MCF 10A (cell line): Measurements from ENCODE around the gene KSR1. TPM values are rescaled to one million over a fixed set of nuclear protein-coding genes. Genes with fewer than 3 reads are reported as not detected.

Experiments used
- BruUV-seq: library from RNA; stranded (reverse); fragments of 400-500 nt; replicated peaks from 2 replicates; lab custom pipeline; 2021; lab: Mats Ljungman, UMichigan
- CTCF ChIA-PET: fragments of 300-600 bp; sonication (Branson Sonifier 250); formaldehyde crosslinking; extraction: SDS; loops from one replicate; lab custom pipeline; 2021; ENCODE audit warnings: antibody characterized with exemption, inconsistent platforms; lab: Yijun Ruan, JAX
- POLR2A ChIA-PET: fragments of 300-600, 350-650 bp; sonication (Branson Sonifier 250); formaldehyde crosslinking; extraction: SDS; loops from one replicate; lab custom pipeline; 2020; ENCODE audit warnings: antibody characterized with exemption, inconsistent platforms; lab: Yijun Ruan, JAX
- DNase-seq: peaks from one replicate; pipeline ENCODE4 v3.0.0-alpha.2; 2018; ENCODE audit not compliant: unreplicated experiment
- H3K27ac Mint-ChIP-seq: one replicate; pipeline ENCODE4 v1.8.0; 2022; ENCODE audit warnings: mild to moderate bottlenecking, low read depth, mixed read lengths; ENCODE audit not compliant: unreplicated experiment
- H3K27me3 Mint-ChIP-seq: one replicate; pipeline ENCODE4 v1.8.0; 2022; ENCODE audit warnings: mixed read lengths; ENCODE audit not compliant: insufficient read depth, unreplicated experiment
- H3K36me3 Mint-ChIP-seq: one replicate; pipeline ENCODE4 v1.8.0; 2022; ENCODE audit warnings: mild to moderate bottlenecking, moderate library complexity, mixed read lengths; ENCODE audit not compliant: insufficient read depth, unreplicated experiment
- H3K4me1 Mint-ChIP-seq: one replicate; pipeline ENCODE4 v1.8.0; 2022; ENCODE audit warnings: mixed read lengths; ENCODE audit not compliant: insufficient read depth, unreplicated experiment
- H3K4me3 Mint-ChIP-seq: one replicate; pipeline ENCODE4 v1.8.0; 2022; ENCODE audit warnings: mild to moderate bottlenecking, moderate library complexity, mixed read lengths; ENCODE audit not compliant: unreplicated experiment
- H3K9me3 Mint-ChIP-seq: one replicate; pipeline ENCODE4 v1.8.0; 2022; ENCODE audit warnings: mixed read lengths; ENCODE audit not compliant: unreplicated experiment
- intact Hi-C: fragments of 100-400 bp; cut with micrococcal nuclease; formaldehyde crosslinking; loops from 2 replicates; pipeline ENCODE4 v1.14.1; 2022
- total RNA-seq: library from RNA; stranded (reverse); gene quantifications from 2 replicates; pipeline ENCODE4 v1.2.3, GENCODE V29; 2022
- TF ChIP-seq, protein P1 (sequence below): fragments of 200-600 bp; IDR thresholded peaks from one replicate; pipeline ENCODE4 v1.8.0; 2022; ENCODE audit warnings: antibody characterized with exemption, mild to moderate bottlenecking; ENCODE audit not compliant: unreplicated experiment

Gene KSR1
- total RNA-seq, 1 experiment from 2014 or later = 7.2 TPM

DNA sequence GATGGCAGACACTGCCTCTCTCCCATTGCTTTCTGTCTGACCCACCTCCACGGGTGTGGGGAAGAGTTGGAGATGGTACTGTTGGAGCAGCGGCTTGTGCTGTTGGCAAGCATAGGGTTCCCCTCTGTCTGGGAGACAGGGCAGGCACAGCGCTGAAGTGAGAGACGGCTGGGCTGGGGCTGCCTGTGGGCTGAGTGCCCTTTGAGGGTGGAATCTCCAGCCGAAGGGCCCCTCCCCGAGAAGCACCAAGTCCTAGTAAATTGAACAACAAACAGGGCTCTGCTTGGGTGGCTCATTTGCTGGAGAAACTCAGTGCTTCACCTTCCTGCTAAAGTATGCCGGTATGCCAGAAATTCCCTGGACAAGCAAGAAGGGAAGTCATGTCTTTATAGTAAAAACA lies 79.7 kb downstream of the KSR1 start:
- POLR2A ChIA-PET = interaction anchor here (0.5 kb wide), 1 partner anchor 523 kb away, joined by 4 read pairs; no protein-coding TSS in a partner anchor
- no peaks in the 10 kb centered on the region for H3K27me3 Mint-ChIP-seq
- BruUV-seq = no TSS peak
- H3K4me3 Mint-ChIP-seq = no peak overlapping the region
- intact Hi-C loops = no loop called here
- no peaks in the 10 kb centered on the region for H3K9me3 Mint-ChIP-seq
- no peak overlapping the region for H3K27ac Mint-ChIP-seq
- TF ChIP-seq, protein P1, sequence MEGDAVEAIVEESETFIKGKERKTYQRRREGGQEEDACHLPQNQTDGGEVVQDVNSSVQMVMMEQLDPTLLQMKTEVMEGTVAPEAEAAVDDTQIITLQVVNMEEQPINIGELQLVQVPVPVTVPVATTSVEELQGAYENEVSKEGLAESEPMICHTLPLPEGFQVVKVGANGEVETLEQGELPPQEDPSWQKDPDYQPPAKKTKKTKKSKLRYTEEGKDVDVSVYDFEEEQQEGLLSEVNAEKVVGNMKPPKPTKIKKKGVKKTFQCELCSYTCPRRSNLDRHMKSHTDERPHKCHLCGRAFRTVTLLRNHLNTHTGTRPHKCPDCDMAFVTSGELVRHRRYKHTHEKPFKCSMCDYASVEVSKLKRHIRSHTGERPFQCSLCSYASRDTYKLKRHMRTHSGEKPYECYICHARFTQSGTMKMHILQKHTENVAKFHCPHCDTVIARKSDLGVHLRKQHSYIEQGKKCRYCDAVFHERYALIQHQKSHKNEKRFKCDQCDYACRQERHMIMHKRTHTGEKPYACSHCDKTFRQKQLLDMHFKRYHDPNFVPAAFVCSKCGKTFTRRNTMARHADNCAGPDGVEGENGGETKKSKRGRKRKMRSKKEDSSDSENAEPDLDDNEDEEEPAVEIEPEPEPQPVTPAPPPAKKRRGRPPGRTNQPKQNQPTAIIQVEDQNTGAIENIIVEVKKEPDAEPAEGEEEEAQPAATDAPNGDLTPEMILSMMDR = no peak
- no peak for DNase-seq
- CTCF ChIA-PET = interaction anchor here (0.7 to 1.7 kb wide), 3 partner anchors 9 to 671 kb away, joined by 3 to 4 read pairs (median 3); no protein-coding TSS in a partner anchor
- H3K36me3 Mint-ChIP-seq = no peaks in the 10 kb centered on the region
- H3K4me1 Mint-ChIP-seq = peaks cover 36% of the 10 kb centered on the region

DNA sequence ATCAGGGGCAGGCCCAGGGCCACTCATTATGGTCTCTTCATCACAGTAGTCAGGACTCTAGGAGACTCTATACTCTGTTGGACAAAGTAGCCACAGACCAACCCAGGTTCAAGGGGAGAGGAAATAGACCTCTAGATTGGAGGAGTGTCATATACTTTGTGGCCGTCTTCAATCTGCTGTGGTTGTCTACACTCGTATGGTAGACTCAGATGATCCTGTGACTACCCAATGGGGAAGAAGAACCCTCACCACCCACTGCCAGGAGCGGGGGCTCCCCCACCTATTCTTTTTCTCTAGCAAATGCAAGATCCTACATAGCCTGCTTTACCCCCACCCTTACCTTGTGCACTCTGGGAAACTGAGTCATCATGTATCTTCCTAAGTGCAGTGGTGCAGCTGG lies 80.5 kb downstream of the KSR1 start:
- Mint-ChIP-seq H3K4me3 (no peak overlapping the region), H3K27ac (no peak overlapping the region)
- CTCF ChIA-PET = no interaction called here

DNA sequence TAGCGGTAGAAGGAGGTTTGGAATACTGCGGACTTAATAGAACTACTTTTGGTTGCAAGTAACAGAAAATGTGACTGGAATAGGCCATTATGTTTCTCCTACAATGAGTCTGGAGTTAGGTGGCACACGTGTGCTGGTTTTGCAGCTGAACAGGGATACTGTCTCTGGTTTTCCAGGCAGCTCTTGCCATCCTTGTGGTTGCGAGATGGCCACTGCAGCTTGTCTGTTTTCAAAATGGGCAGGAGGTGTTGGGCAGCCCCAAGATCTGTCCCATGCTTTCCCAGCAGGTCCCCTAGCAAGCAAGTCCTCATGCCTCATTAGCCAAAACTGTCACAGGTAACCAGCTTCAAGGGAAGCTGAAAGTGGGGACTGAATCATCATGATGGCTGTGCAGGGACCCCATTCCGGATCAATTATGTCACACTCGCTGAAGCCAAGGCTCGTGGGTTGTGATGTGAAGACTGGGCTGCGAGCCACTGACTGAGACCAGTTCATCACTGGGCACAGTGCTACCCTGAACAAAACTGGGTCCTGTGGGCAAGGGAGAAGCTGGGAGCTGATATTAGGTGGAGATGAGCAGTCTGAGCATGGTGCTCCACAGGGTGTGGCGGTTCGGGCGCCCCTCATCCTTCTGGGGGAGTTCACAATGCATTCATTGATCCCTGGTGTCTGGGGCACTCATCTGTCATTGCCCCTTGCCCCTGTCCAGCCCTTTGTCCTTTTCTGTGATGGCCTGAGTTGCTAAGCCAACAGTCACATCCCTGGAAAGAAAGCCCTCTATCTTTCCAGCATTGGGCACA lies 82.1 kb downstream of the KSR1 start:
- Mint-ChIP-seq H3K36me3 (no peaks in the 10 kb centered on the region), H3K4me3 (no peak overlapping the region), H3K27me3 (no peaks in the 10 kb centered on the region), H3K27ac (no peak overlapping the region), H3K4me1 (peaks cover 45% of the 10 kb centered on the region), H3K9me3 (no peaks in the 10 kb centered on the region)
- POLR2A ChIA-PET = interaction anchor here (1.1 kb wide), 1 partner anchor 23 kb away, joined by 4 read pairs; no protein-coding TSS in a partner anchor
- intact Hi-C loops = no loop called here
- BruUV-seq = no TSS peak
- no peak for DNase-seq
- TF ChIP-seq, protein P1 = no peak
- CTCF ChIA-PET = interaction anchor here (0.7 to 1.0 kb wide), 3 partner anchors 28 to 184 kb away, joined by 3 to 4 read pairs (median 4); no protein-coding TSS in a partner anchor

More for the DNA sequence above, 80.5 kb downstream of the KSR1 start:
- no peaks in the 10 kb centered on the region for H3K27me3 Mint-ChIP-seq
- no peak for DNase-seq
- peaks cover 41% of the 10 kb centered on the region for H3K4me1 Mint-ChIP-seq
- H3K9me3 Mint-ChIP-seq = no peaks in the 10 kb centered on the region
- TF ChIP-seq, protein P1 = no peak
- POLR2A ChIA-PET = interaction anchor here (1.1 kb wide), 1 partner anchor 16 kb away, joined by 3 read pairs; no protein-coding TSS in a partner anchor
- no TSS peak for BruUV-seq
- H3K36me3 Mint-ChIP-seq = no peaks in the 10 kb centered on the region
- intact Hi-C loops = no loop called here

GRCh38 chr17:27539152-27539551 lies 82.9 kb downstream of the KSR1 start:
- ChIA-PET POLR2A (interaction anchor here (1.1 kb wide), 1 partner anchor 24 kb away, joined by 4 read pairs; no protein-coding TSS in a partner anchor), CTCF (interaction anchor here (0.7 to 0.9 kb wide), 4 partner anchors 15 to 185 kb away, joined by 3 to 4 read pairs (median 4); no protein-coding TSS in a partner anchor)
- Mint-ChIP-seq H3K36me3 (no peaks in the 10 kb centered on the region), H3K27me3 (no peaks in the 10 kb centered on the region), H3K27ac (no peak overlapping the region), H3K4me3 (no peak overlapping the region), H3K4me1 (peaks cover 40% of the 10 kb centered on the region), H3K9me3 (no peaks in the 10 kb centered on the region)
- intact Hi-C loops = no loop called here
- BruUV-seq = no TSS peak
- TF ChIP-seq, protein P1 = no peak
- DNase-seq = no peak
